Measurements from ENCODE around the gene PRKCE. TPM values are rescaled to one million over a fixed set of nuclear protein-coding genes. Genes with fewer than 3 reads are reported as not detected.
A peak's percentile ranks its signal among the peaks of the same experiment; 100 is the strongest.

PRKCE gene
- total and polyA plus RNA-seq, 7 donors, result 3.0 to 22.8 (median 16.1) TPM

- Histone ChIP-seq H3K36me3 (ENCODE audit: insufficient read depth in 1 of 2, low read depth in 1 of 2) (no peaks in the 10 kb centered on the region), H3K9me3 (no peaks in the 10 kb centered on the region), H3K27me3 (ENCODE audit: insufficient read depth in 3 of 3, low read length in 2 of 3) (no peaks in the 10 kb centered on the region), H3K27ac (peak overlapping the region; percentile 47), H3K4me1 (peaks cover 16% of the 10 kb centered on the region), H3K4me3 (no peak overlapping the region)
- 77 to 82% (median 78%) methylated on average over 3 of the region's 3 CpGs for WGBS, 3 donors
- ATAC-seq, result no peak
- intact Hi-C loops (cut with DNase I), result no loop called here
- no peak for TF ChIP-seq CTCF (IDR thresholded peaks at IDR 0.05)
- DNase-seq, result no peak
These were observed 466.5 kb downstream of the PRKCE start for GRCh38 chr2:46117994-46118393.

- H3K4me3 ChIP-seq, result no peak overlapping the region
- peaks cover 16% of the 10 kb centered on the region for H3K4me1 ChIP-seq
- DNase-seq (no peak), ATAC-seq (no peak)
- 65 to 72% (median 68%) methylated on average over 7 of the region's 7 CpGs for WGBS, 3 donors
- H3K27me3 ChIP-seq (ENCODE audit: insufficient read depth in 3 of 3, low read length in 2 of 3), result no peaks in the 10 kb centered on the region
- intact Hi-C loops (cut with DNase I), result no loop called here
- H3K27ac ChIP-seq, result peak overlapping the region; percentile 55
- no peaks in the 10 kb centered on the region for H3K36me3 ChIP-seq (ENCODE audit: insufficient read depth in 1 of 2, low read depth in 1 of 2)
- no peaks in the 10 kb centered on the region for H3K9me3 ChIP-seq
- TF ChIP-seq CTCF (IDR thresholded peaks at IDR 0.05), result no peak
These were observed 467.3 kb downstream of the PRKCE start for GRCh38 chr2:46118656-46119371.

- no peak for TF ChIP-seq CTCF (IDR thresholded peaks at IDR 0.05)
- WGBS, 3 donors, result 68 to 72% (median 72%) methylated on average over 5 of the region's 5 CpGs
- ATAC-seq (no peak), DNase-seq (no peak)
- Histone ChIP-seq H3K27me3 (ENCODE audit: insufficient read depth in 3 of 3, low read length in 2 of 3) (no peaks in the 10 kb centered on the region), H3K27ac (peak overlapping the region; percentile 55), H3K4me3 (no peak overlapping the region), H3K4me1 (peaks cover 16% of the 10 kb centered on the region), H3K36me3 (ENCODE audit: insufficient read depth in 1 of 2, low read depth in 1 of 2) (no peaks in the 10 kb centered on the region), H3K9me3 (no peaks in the 10 kb centered on the region)
- intact Hi-C loops (cut with DNase I), result no loop called here
These were observed 468.0 kb downstream of the PRKCE start for GRCh38 chr2:46119453-46119852.

GRCh38 chr2:46120792-46121555 is 469.5 kb downstream of the PRKCE start:
- Histone ChIP-seq H3K4me1 (peaks cover 16% of the 10 kb centered on the region), H3K27ac (no peak overlapping the region), H3K4me3 (no peak overlapping the region), H3K9me3 (no peaks in the 10 kb centered on the region), H3K27me3 (ENCODE audit: insufficient read depth in 3 of 3, low read length in 2 of 3) (no peaks in the 10 kb centered on the region), H3K36me3 (ENCODE audit: insufficient read depth in 1 of 2, low read depth in 1 of 2) (no peaks in the 10 kb centered on the region)
- intact Hi-C loops (cut with DNase I), result no loop called here
- TF ChIP-seq CTCF (IDR thresholded peaks at IDR 0.05), result no peak
- ATAC-seq, result no peak
- 33 to 41% (median 39%) methylated on average over 5 of the region's 5 CpGs for WGBS, 3 donors
- no peak for DNase-seq

All from psoas muscle (tissue), 8 donors.